GM12865 (cell line): ENCODE data around the gene MYRFL.
A peak's percentile ranks its signal among the peaks of the same experiment; 100 is the strongest.

Experiments
- DNase-seq: peaks from one replicate; pipeline ENCODE4 v3.0.0; 2010; ENCODE audit warnings: low read depth
- H3K4me3 ChIP-seq: 2 replicates; pipeline ENCODE4 v1.5.1; 2011; ENCODE audit warnings: mild to moderate bottlenecking, low read depth, low read length, control low read depth
- TF ChIP-seq, protein P1 (sequence below): IDR thresholded peaks from 2 replicates; pipeline ENCODE4 v1.5.1; 2011; ENCODE audit warnings: low read length, control low read depth, low read depth, inconsistent platforms; ENCODE audit not compliant: insufficient read depth; ENCODE audit errors: missing control alignments

MYRFL gene

DNA sequence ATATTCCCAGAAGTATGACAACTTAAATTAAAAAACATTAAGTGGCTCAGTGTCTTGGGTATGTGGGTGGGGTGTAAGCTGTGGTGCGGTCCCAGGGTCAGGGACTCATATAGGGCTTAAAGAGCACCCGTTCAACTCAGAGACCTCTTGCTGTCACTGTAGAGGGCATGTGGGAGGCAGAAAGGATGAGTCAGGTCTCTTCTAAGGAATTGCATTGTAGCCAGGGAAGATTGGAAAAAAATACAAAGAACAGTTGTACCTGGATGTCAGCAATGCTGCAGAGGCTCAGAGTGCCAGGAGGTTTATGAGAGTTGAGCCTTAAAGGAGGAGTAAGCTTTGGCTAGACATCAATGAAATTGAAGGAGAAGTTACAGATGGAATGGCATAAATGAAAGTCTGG is 104.1 kb downstream of the MYRFL start:
- TF ChIP-seq, protein P1, sequence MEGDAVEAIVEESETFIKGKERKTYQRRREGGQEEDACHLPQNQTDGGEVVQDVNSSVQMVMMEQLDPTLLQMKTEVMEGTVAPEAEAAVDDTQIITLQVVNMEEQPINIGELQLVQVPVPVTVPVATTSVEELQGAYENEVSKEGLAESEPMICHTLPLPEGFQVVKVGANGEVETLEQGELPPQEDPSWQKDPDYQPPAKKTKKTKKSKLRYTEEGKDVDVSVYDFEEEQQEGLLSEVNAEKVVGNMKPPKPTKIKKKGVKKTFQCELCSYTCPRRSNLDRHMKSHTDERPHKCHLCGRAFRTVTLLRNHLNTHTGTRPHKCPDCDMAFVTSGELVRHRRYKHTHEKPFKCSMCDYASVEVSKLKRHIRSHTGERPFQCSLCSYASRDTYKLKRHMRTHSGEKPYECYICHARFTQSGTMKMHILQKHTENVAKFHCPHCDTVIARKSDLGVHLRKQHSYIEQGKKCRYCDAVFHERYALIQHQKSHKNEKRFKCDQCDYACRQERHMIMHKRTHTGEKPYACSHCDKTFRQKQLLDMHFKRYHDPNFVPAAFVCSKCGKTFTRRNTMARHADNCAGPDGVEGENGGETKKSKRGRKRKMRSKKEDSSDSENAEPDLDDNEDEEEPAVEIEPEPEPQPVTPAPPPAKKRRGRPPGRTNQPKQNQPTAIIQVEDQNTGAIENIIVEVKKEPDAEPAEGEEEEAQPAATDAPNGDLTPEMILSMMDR, result no peak
- DNase-seq, result no peak
- no peak overlapping the region for H3K4me3 ChIP-seq

DNA sequence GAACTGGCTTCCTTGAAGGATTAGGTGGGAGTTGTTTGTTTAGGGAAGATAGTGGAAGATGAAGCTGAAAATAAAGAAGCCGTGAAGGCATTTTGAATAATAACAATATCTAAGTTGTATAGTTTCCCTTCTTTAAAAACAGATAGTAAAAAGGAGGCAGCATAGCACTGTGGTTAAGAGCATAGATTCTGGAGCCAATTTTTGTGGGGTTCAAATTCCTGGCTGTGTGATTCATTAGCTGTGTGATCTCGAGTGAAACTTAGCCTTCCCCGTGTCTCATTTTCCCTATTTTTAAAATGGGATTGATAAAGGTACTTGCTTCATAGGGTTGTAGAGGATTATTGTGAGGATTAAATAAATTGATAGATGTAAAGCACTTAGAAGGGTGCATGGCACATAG is 104.5 kb downstream of the MYRFL start:
- TF ChIP-seq, protein P1, result no peak
- no peak for DNase-seq
- no peak overlapping the region for H3K4me3 ChIP-seq

DNA sequence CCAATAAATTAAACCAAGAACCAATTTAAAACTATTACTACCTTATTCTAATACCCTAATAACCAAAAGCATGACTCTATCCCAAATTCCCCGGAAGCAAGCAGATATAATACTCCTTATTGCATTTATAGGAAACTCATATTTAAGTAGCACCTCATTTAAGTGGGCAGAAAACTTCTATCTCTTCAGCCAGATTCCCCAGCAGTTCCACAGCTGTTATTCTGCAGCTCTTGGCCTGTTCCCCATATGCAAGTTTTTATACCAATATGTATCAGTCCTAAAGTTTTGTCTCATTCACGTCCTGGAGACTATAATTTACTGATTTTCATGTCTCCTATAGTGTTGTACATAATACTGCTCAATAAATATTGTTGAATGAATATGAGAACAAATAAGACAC is 106.5 kb downstream of the MYRFL start:
- no peak overlapping the region for H3K4me3 ChIP-seq
- TF ChIP-seq, protein P1, result no peak
- DNase-seq, result no peak

DNA sequence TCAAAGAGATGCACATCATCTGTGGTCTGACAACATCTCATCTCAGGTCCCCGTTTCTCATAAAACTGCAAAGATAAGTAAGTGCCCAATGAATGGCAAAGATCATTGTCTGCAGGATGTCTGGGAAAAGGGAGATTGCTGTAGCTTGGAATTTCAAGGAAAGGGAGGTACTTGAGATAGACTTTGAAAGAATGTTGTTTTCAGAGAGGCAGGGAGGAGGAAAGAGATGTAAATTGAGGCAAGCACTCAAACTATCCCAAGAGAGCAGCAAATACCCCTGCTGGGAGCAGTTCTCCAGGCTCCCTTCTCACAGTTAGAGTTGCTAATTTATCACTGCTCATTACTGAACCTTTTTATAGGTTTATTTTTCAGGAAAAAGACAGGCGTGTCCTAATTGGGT is 107.1 kb downstream of the MYRFL start:
- no peak overlapping the region for H3K4me3 ChIP-seq
- DNase-seq, result no peak
- TF ChIP-seq, protein P1, result no peak

DNA sequence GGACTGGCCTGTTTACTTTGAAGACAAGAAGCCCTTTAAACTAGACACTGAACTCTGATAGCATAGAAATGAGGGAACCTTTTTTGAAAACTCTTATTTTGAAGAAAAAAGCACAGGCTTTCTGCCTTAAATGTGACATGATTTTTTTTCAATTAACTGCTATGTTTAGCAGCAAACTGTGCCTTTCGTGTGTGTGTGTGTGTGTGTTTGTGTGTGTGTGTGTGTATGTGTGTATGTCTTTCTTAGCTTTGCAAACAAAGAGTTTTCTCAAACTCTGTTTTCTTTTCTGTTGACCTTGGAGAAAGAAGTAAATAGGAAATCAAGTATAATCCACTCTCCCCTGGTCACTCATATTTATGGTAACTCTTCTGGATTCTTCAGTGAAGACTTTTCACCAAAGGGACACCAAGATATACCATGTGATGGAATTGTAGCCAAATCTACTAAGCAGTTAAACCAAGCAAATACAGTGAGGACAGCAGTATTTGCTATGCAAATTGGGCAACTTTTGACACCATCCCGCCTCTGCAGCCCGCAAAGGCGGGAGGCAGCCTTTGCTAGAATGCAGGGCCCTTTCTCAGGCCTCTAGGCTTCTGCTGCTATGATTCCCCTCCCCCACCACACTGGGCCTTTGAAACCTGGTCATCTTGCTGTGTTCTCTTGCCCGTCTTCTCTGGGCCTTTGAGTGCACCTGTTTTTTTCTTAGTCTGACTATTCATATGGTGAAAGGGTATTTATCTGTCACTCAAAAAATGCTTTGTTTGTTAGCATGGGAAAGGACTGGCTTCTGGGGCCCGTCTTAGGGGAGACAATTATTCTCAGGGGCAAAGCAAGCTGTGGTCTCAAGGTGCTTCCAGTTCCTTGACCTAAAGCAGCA is 107.9 kb downstream of the MYRFL start:
- H3K4me3 ChIP-seq, result no peak overlapping the region
- DNase-seq, result peak; percentile 86

DNA sequence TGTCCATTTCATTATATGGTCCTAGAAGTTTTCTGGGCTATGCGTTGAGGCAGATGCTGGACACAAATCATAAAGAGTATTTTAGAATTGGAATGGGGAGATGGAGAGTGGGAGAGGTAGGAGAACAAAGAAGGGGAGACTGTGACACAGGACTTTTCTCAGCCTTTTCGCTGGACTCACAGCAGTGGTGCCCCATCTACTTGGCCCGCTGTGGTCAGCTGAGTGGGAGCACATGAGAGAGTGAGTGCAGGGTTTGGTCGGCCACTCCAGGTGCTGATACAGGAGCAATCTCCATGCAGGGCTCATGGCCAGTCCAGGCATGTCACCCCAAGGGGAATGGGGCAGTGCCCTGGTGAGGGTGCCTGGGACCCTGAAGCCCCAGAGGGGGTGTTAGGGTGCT is 109.0 kb downstream of the MYRFL start:
- no peak overlapping the region for H3K4me3 ChIP-seq
- no peak for DNase-seq
- TF ChIP-seq, protein P1, result no peak

More for the DNA sequence above, 107.9 kb downstream of the MYRFL start:
- TF ChIP-seq, protein P1, result no peak
